Germinal center (tissue), 1 donor: Measurements from ENCODE around the gene KRT26.
"Not testable (repeated sequence)": the region's sequence is repeated elsewhere in the genome, so short reads cannot be mapped to it uniquely, and the experiment has no call there.

Experiments used
- DNase-seq: peaks from one replicate; pipeline ENCODE4 v3.0.0; 2012; ENCODE audit warnings: mixed read lengths, low spot score

KRT26 gene

GRCh38 chr17:40794466-40794865, 22.5 kb upstream of the KRT26 start:
- DNase-seq: no peak

GRCh38 chr17:40793832-40794231, 21.8 kb upstream of the KRT26 start:
- no peak for DNase-seq

- DNase-seq: no peak
Observed at GRCh38 chr17:40791787-40792436, 19.9 kb upstream of the KRT26 start.

- DNase-seq: no peak
Observed at GRCh38 chr17:40791111-40791510, 19.1 kb upstream of the KRT26 start.

GRCh38 chr17:40782450-40782849, 10.4 kb upstream of the KRT26 start, which contains the start of gene KRT27:
KRT27 (minus strand) TSS chr17:40782550; CDS start chr17:40782493, 57 bp downstream.
- DNase-seq: no peak

- DNase-seq: no peak
Observed at GRCh38 chr17:40779181-40779909, 7.3 kb upstream of the KRT26 start.

GRCh38 chr17:40778461-40778860, 6.5 kb upstream of the KRT26 start:
- DNase-seq: no peak

GRCh38 chr17:40777971-40778370, 6.0 kb upstream of the KRT26 start:
- no peak for DNase-seq

- no peak for DNase-seq
Observed at GRCh38 chr17:40777459-40777858, 5.5 kb upstream of the KRT26 start.

- no peak for DNase-seq
Observed at GRCh38 chr17:40775945-40776344, 3.9 kb upstream of the KRT26 start.

GRCh38 chr17:40765657-40766056, 6.3 kb downstream of the KRT26 start:
- DNase-seq: no peak

GRCh38 chr17:40763752-40764151, 8.2 kb downstream of the KRT26 start:
- DNase-seq: no peak

- no peak for DNase-seq
Observed at GRCh38 chr17:40760105-40761016, 11.6 kb downstream of the KRT26 start.

GRCh38 chr17:40755231-40755630, 16.8 kb downstream of the KRT26 start, which contains the start of gene KRT25:
KRT25 (minus strand) TSS chr17:40755331; CDS start chr17:40755271, 60 bp downstream.
- DNase-seq: no peak

GRCh38 chr17:40753804-40754203, 18.2 kb downstream of the KRT26 start:
- no peak for DNase-seq

- DNase-seq: no peak
Observed at GRCh38 chr17:40751065-40751464, 20.9 kb downstream of the KRT26 start.

GRCh38 chr17:40750391-40750790, 21.6 kb downstream of the KRT26 start:
- DNase-seq: no peak

GRCh38 chr17:40748666-40749065, 23.3 kb downstream of the KRT26 start:
- DNase-seq: not testable (repeated sequence)

GRCh38 chr17:40738553-40738952, 33.4 kb downstream of the KRT26 start:
- no peak for DNase-seq

- no peak for DNase-seq
Observed at GRCh38 chr17:40735016-40735415, 37.0 kb downstream of the KRT26 start.

GRCh38 chr17:40734018-40734417, 38.0 kb downstream of the KRT26 start:
- no peak for DNase-seq

- DNase-seq: no peak
Observed at GRCh38 chr17:40730970-40731369, 41.0 kb downstream of the KRT26 start.
